ENCODE measurements around the gene TRERF1. TPM values are rescaled to one million over a fixed set of nuclear protein-coding genes. Genes with fewer than 3 reads are reported as not detected.

Gene TRERF1
- total and polyA plus RNA-seq, 2 of the 4 experiments (the other 2 are of a cell fraction), result 6.3 to 9.9 TPM

- no peak overlapping the region for H3K4ac ChIP-seq (ENCODE audit: low read depth, low read length)
- ChIA-PET CTCF (no interaction called here), POLR2A (ENCODE audit: unreplicated experiment) (no interaction called here)
- dilution Hi-C loops (cut with HindIII; ENCODE audit: low sequenced_read_pairs, unreplicated experiment), result no loop called here
- H3K36me3 ChIP-seq (ENCODE audit: control insufficient read depth, insufficient read depth, low read length), result peaks cover 14% of the 10 kb centered on the region; the same call in 1 of the 2 replicates
- in situ Hi-C loops (cut with MboI; ENCODE audit: low sequenced_read_pairs), result no loop called here
- peaks cover 52 to 82% of the 10 kb centered on the region in 2 experiments for H3K79me1 ChIP-seq (ENCODE audit: low read depth in 1 of 2, low read length in 2 of 2)
- H3K18ac ChIP-seq (ENCODE audit: low read depth, low read length), result no peak overlapping the region
- no peak overlapping the region for H2AK9ac ChIP-seq (replicated peaks; ENCODE audit: low read depth, low read length, poor library complexity)
- no peak overlapping the region for H2AFZ ChIP-seq (replicated peaks; ENCODE audit: low read length, poor library complexity)
- H3K9me1 ChIP-seq (ENCODE audit: insufficient read depth, low read length), result peaks cover 32% of the 10 kb centered on the region
- 0 out of 2 replicates have a peak overlapping the region, but pooled peaks have one; percentile 19 for H3K14ac ChIP-seq (replicated peaks; ENCODE audit: low read depth, low read length)
- H4K5ac ChIP-seq (ENCODE audit: low read depth, low read length), result no peak overlapping the region
- no peak overlapping the region for H3K56ac ChIP-seq (ENCODE audit: extremely low read depth, insufficient read depth, low read length)
- intact Hi-C loops (cut with micrococcal nuclease), result loop anchor here (10.0 kb wide), 1 partner anchor 86 kb away; no protein-coding TSS in a partner anchor
- H4K20me1 ChIP-seq (ENCODE audit: insufficient read depth, low read length), result peaks cover 15% of the 10 kb centered on the region; the same call in 1 of the 2 replicates
- no peaks in the 10 kb centered on the region for H3K9me3 ChIP-seq (ENCODE audit: control insufficient read depth, insufficient read depth, low read length)
- no peak overlapping the region for H2BK5ac ChIP-seq (ENCODE audit: low read depth, low read length, poor library complexity, severe bottlenecking)
- TF ChIP-seq MAFK (IDR thresholded peaks at IDR 0.05; ENCODE audit: low read depth, low read length) (no peak), CHD1 (IDR thresholded peaks at IDR 0.05; ENCODE audit: low read depth, low read length) (no peak)
- H3K4me3 ChIP-seq (ENCODE audit: insufficient read depth, low read depth, low read length), result no peak overlapping the region
- peak overlapping the region; percentile 51; the same call in 1 of the 3 replicates for H2BK15ac ChIP-seq (ENCODE audit: low read depth, low read length)
- H3K9ac ChIP-seq (ENCODE audit: low read depth, low read length), result no peak overlapping the region
- H3K23ac ChIP-seq (ENCODE audit: low read depth, low read length), result no peak overlapping the region
- H4K91ac ChIP-seq (ENCODE audit: insufficient read depth, low read depth, low read length), result no peak overlapping the region
- DNase-seq (no peak), ATAC-seq (ENCODE audit: low read depth) (no peak)
- no peak overlapping the region for H3K27ac ChIP-seq (ENCODE audit: insufficient read depth, low read length)
- no peak overlapping the region for H3K4me2 ChIP-seq (ENCODE audit: low read depth, low read length)
- WGBS, 2 experiments (ENCODE audit: extremely low coverage in 2 of 2, insufficient read length in 1 of 2), result no CpG with 5 or more reads among the region's 5 CpGs
- no peak overlapping the region for H2BK120ac ChIP-seq (ENCODE audit: low read depth, low read length)
- peaks cover 9% of the 10 kb centered on the region for H3K4me1 ChIP-seq (ENCODE audit: control insufficient read depth, insufficient read depth, low read length)
- no TSS peak for BruUV-seq (replicated peaks)
- 0 out of 2 replicates have a peak overlapping the region, but pooled peaks have one; percentile 40 for H2AK5ac ChIP-seq (ENCODE audit: low read depth, low read length)
- no peak overlapping the region for H2BK20ac ChIP-seq (ENCODE audit: low read depth, low read length)
- no peak overlapping the region for H4K8ac ChIP-seq (ENCODE audit: low read depth in 2 of 2, low read length in 2 of 2)
- no peaks in the 10 kb centered on the region for H3K27me3 ChIP-seq (ENCODE audit: control insufficient read depth, insufficient read depth, low read length)
Measured at GRCh38 chr6:42359021-42359420, 92.7 kb downstream of the TRERF1 start.

Data from IMR-90 (cell line).